ENCODE data around the gene MAT1A.

Gene MAT1A

GRCh38 chr10:80281784-80282765 is 7.4 kb downstream of the MAT1A start:
- Histone ChIP-seq H3K9ac (ENCODE audit: low read depth, low read length) (no peak overlapping the region), H3K9me3 (ENCODE audit: control insufficient read depth, insufficient read depth, low read length) (no peaks in the 10 kb centered on the region), H3K36me3 (ENCODE audit: control insufficient read depth, insufficient read depth, low read length) (no peaks in the 10 kb centered on the region), H3K4me3 (ENCODE audit: low read depth, low read length) (no peak overlapping the region), H3K4me1 (ENCODE audit: control insufficient read depth, insufficient read depth, low read length) (no peaks in the 10 kb centered on the region), H3K27ac (ENCODE audit: low read depth, low read length) (no peak overlapping the region), H3K27me3 (ENCODE audit: control insufficient read depth, insufficient read depth, low read length) (no peaks in the 10 kb centered on the region)

GRCh38 chr10:80281292-80281691 is 8.2 kb downstream of the MAT1A start:
- H3K9ac ChIP-seq (ENCODE audit: low read depth, low read length) = no peak overlapping the region
- H3K36me3 ChIP-seq (ENCODE audit: control insufficient read depth, insufficient read depth, low read length) = no peaks in the 10 kb centered on the region
- H3K27ac ChIP-seq (ENCODE audit: low read depth, low read length) = no peak overlapping the region
- H3K9me3 ChIP-seq (ENCODE audit: control insufficient read depth, insufficient read depth, low read length) = no peaks in the 10 kb centered on the region
- no peak overlapping the region for H3K4me3 ChIP-seq (ENCODE audit: low read depth, low read length)
- H3K27me3 ChIP-seq (ENCODE audit: control insufficient read depth, insufficient read depth, low read length) = no peaks in the 10 kb centered on the region
- H3K4me1 ChIP-seq (ENCODE audit: control insufficient read depth, insufficient read depth, low read length) = no peaks in the 10 kb centered on the region

- no peak overlapping the region for H3K9ac ChIP-seq (ENCODE audit: low read depth, low read length)
- H3K27ac ChIP-seq (ENCODE audit: low read depth, low read length) = no peak overlapping the region
- no peaks in the 10 kb centered on the region for H3K4me1 ChIP-seq (ENCODE audit: control insufficient read depth, insufficient read depth, low read length)
- no peaks in the 10 kb centered on the region for H3K36me3 ChIP-seq (ENCODE audit: control insufficient read depth, insufficient read depth, low read length)
- H3K27me3 ChIP-seq (ENCODE audit: control insufficient read depth, insufficient read depth, low read length) = no peaks in the 10 kb centered on the region
- H3K9me3 ChIP-seq (ENCODE audit: control insufficient read depth, insufficient read depth, low read length) = no peaks in the 10 kb centered on the region
- no peak overlapping the region for H3K4me3 ChIP-seq (ENCODE audit: low read depth, low read length)
Observed at GRCh38 chr10:80280071-80280800, 9.2 kb downstream of the MAT1A start.

- no peaks in the 10 kb centered on the region for H3K4me1 ChIP-seq (ENCODE audit: control insufficient read depth, insufficient read depth, low read length)
- H3K9me3 ChIP-seq (ENCODE audit: control insufficient read depth, insufficient read depth, low read length) = no peaks in the 10 kb centered on the region
- H3K27me3 ChIP-seq (ENCODE audit: control insufficient read depth, insufficient read depth, low read length) = no peaks in the 10 kb centered on the region
- no peak overlapping the region for H3K9ac ChIP-seq (ENCODE audit: low read depth, low read length)
- H3K36me3 ChIP-seq (ENCODE audit: control insufficient read depth, insufficient read depth, low read length) = no peaks in the 10 kb centered on the region
- no peak overlapping the region for H3K4me3 ChIP-seq (ENCODE audit: low read depth, low read length)
- H3K27ac ChIP-seq (ENCODE audit: low read depth, low read length) = no peak overlapping the region
Observed at GRCh38 chr10:80279146-80279545, 10.3 kb downstream of the MAT1A start.

- no peak overlapping the region for H3K4me3 ChIP-seq (ENCODE audit: low read depth, low read length)
- no peaks in the 10 kb centered on the region for H3K9me3 ChIP-seq (ENCODE audit: control insufficient read depth, insufficient read depth, low read length)
- H3K36me3 ChIP-seq (ENCODE audit: control insufficient read depth, insufficient read depth, low read length) = no peaks in the 10 kb centered on the region
- no peaks in the 10 kb centered on the region for H3K27me3 ChIP-seq (ENCODE audit: control insufficient read depth, insufficient read depth, low read length)
- no peaks in the 10 kb centered on the region for H3K4me1 ChIP-seq (ENCODE audit: control insufficient read depth, insufficient read depth, low read length)
- H3K9ac ChIP-seq (ENCODE audit: low read depth, low read length) = no peak overlapping the region
- no peak overlapping the region for H3K27ac ChIP-seq (ENCODE audit: low read depth, low read length)
Observed at GRCh38 chr10:80278480-80278879, 11.0 kb downstream of the MAT1A start.

- Histone ChIP-seq H3K9me3 (ENCODE audit: control insufficient read depth, insufficient read depth, low read length) (no peaks in the 10 kb centered on the region), H3K4me3 (ENCODE audit: low read depth, low read length) (no peak overlapping the region), H3K27ac (ENCODE audit: low read depth, low read length) (no peak overlapping the region), H3K36me3 (ENCODE audit: control insufficient read depth, insufficient read depth, low read length) (no peaks in the 10 kb centered on the region), H3K9ac (ENCODE audit: low read depth, low read length) (no peak overlapping the region), H3K4me1 (ENCODE audit: control insufficient read depth, insufficient read depth, low read length) (no peaks in the 10 kb centered on the region), H3K27me3 (ENCODE audit: control insufficient read depth, insufficient read depth, low read length) (no peaks in the 10 kb centered on the region)
Observed at GRCh38 chr10:80277567-80278250, 11.7 kb downstream of the MAT1A start.

- no peak overlapping the region for H3K4me3 ChIP-seq (ENCODE audit: low read depth, low read length)
- H3K27ac ChIP-seq (ENCODE audit: low read depth, low read length) = no peak overlapping the region
- H3K9me3 ChIP-seq (ENCODE audit: control insufficient read depth, insufficient read depth, low read length) = no peaks in the 10 kb centered on the region
- no peak overlapping the region for H3K9ac ChIP-seq (ENCODE audit: low read depth, low read length)
- H3K27me3 ChIP-seq (ENCODE audit: control insufficient read depth, insufficient read depth, low read length) = no peaks in the 10 kb centered on the region
- no peaks in the 10 kb centered on the region for H3K36me3 ChIP-seq (ENCODE audit: control insufficient read depth, insufficient read depth, low read length)
- no peaks in the 10 kb centered on the region for H3K4me1 ChIP-seq (ENCODE audit: control insufficient read depth, insufficient read depth, low read length)
Observed at GRCh38 chr10:80277016-80277415, 12.4 kb downstream of the MAT1A start.

GRCh38 chr10:80276335-80276734 is 13.1 kb downstream of the MAT1A start:
- no peaks in the 10 kb centered on the region for H3K36me3 ChIP-seq (ENCODE audit: control insufficient read depth, insufficient read depth, low read length)
- H3K4me1 ChIP-seq (ENCODE audit: control insufficient read depth, insufficient read depth, low read length) = no peaks in the 10 kb centered on the region
- H3K27ac ChIP-seq (ENCODE audit: low read depth, low read length) = no peak overlapping the region
- H3K9ac ChIP-seq (ENCODE audit: low read depth, low read length) = no peak overlapping the region
- no peak overlapping the region for H3K4me3 ChIP-seq (ENCODE audit: low read depth, low read length)
- no peaks in the 10 kb centered on the region for H3K9me3 ChIP-seq (ENCODE audit: control insufficient read depth, insufficient read depth, low read length)
- H3K27me3 ChIP-seq (ENCODE audit: control insufficient read depth, insufficient read depth, low read length) = no peaks in the 10 kb centered on the region

- Histone ChIP-seq H3K27me3 (ENCODE audit: control insufficient read depth, insufficient read depth, low read length) (no peaks in the 10 kb centered on the region), H3K36me3 (ENCODE audit: control insufficient read depth, insufficient read depth, low read length) (no peaks in the 10 kb centered on the region), H3K4me3 (ENCODE audit: low read depth, low read length) (no peak overlapping the region), H3K27ac (ENCODE audit: low read depth, low read length) (no peak overlapping the region), H3K9ac (ENCODE audit: low read depth, low read length) (no peak overlapping the region), H3K4me1 (ENCODE audit: control insufficient read depth, insufficient read depth, low read length) (no peaks in the 10 kb centered on the region), H3K9me3 (ENCODE audit: control insufficient read depth, insufficient read depth, low read length) (no peaks in the 10 kb centered on the region)
Observed at GRCh38 chr10:80275756-80276155, 13.7 kb downstream of the MAT1A start.

- Histone ChIP-seq H3K27me3 (ENCODE audit: control insufficient read depth, insufficient read depth, low read length) (no peaks in the 10 kb centered on the region), H3K9ac (ENCODE audit: low read depth, low read length) (no peak overlapping the region), H3K9me3 (ENCODE audit: control insufficient read depth, insufficient read depth, low read length) (no peaks in the 10 kb centered on the region), H3K27ac (ENCODE audit: low read depth, low read length) (no peak overlapping the region), H3K4me3 (ENCODE audit: low read depth, low read length) (no peak overlapping the region), H3K4me1 (ENCODE audit: control insufficient read depth, insufficient read depth, low read length) (no peaks in the 10 kb centered on the region), H3K36me3 (ENCODE audit: control insufficient read depth, insufficient read depth, low read length) (no peaks in the 10 kb centered on the region)
Observed at GRCh38 chr10:80275135-80275498, 14.3 kb downstream of the MAT1A start.
